GM19025 (cell line): Measurements from ENCODE around the gene SPECC1L.
"Not testable (repeated sequence)": the region's sequence is repeated elsewhere in the genome, so short reads cannot be mapped to it uniquely, and the experiment has no call there.

Experiments used
- ATAC-seq: cut with Tn5 transposase; IDR thresholded peaks from one replicate; pipeline ENCODE4 v1.9.1; 2021; ENCODE audit warnings: mild to moderate bottlenecking, low read depth, moderate library complexity; ENCODE audit not compliant: unreplicated experiment

SPECC1L gene, protein sequence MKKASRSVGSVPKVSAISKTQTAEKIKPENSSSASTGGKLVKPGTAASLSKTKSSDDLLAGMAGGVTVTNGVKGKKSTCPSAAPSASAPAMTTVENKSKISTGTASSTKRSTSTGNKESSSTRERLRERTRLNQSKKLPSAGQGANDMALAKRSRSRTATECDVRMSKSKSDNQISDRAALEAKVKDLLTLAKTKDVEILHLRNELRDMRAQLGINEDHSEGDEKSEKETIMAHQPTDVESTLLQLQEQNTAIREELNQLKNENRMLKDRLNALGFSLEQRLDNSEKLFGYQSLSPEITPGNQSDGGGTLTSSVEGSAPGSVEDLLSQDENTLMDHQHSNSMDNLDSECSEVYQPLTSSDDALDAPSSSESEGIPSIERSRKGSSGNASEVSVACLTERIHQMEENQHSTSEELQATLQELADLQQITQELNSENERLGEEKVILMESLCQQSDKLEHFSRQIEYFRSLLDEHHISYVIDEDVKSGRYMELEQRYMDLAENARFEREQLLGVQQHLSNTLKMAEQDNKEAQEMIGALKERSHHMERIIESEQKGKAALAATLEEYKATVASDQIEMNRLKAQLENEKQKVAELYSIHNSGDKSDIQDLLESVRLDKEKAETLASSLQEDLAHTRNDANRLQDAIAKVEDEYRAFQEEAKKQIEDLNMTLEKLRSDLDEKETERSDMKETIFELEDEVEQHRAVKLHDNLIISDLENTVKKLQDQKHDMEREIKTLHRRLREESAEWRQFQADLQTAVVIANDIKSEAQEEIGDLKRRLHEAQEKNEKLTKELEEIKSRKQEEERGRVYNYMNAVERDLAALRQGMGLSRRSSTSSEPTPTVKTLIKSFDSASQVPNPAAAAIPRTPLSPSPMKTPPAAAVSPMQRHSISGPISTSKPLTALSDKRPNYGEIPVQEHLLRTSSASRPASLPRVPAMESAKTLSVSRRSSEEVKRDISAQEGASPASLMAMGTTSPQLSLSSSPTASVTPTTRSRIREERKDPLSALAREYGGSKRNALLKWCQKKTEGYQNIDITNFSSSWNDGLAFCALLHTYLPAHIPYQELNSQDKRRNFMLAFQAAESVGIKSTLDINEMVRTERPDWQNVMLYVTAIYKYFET

DNA sequence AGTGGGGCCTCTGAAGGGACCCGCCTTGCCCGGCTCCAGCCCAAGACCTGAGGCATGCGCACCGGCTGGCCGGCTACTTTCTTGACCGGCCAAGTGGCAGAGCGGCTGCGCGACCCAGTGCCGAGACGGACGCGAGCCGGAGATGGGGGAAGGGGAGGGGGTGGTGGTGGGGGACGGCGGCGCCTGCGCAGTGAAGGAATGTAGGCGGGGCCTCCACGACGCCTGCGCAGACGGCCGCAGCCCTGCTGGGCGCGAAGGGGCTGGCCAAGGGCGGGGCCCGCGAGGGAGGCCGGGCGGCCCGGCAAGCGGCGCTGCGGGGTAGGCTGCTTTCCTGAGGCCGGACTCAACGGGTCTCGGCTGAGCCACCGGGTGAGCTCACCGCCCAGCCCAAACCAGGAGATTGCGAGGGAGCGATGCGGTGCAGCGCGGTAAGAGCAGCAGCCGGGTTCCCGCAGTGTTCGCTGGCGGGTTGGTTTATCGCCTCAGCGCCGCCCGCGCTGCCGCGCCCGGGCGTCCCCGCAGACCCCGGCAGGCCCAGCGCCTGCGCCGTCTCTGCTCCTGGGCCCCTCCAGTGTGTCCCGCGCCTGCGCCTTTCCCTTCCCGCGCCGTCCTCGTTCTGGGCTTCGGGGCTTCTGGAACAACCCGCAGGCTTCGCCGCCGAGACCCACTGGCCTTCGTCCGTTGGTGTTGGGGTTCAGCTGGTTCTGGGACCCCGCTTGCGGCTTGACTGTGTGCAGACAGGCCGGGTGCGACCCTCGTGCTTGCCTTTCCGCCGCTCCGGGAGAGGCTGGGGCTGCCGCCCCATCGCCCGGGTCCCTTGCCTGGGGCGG lies at the start of gene SPECC1L:
SPECC1L (plus strand) TSS at position 276 of the 830 bp plus-strand sequence. CDS start 31,401 bp downstream, outside the sequence.
- peak; percentile 82 for ATAC-seq

DNA sequence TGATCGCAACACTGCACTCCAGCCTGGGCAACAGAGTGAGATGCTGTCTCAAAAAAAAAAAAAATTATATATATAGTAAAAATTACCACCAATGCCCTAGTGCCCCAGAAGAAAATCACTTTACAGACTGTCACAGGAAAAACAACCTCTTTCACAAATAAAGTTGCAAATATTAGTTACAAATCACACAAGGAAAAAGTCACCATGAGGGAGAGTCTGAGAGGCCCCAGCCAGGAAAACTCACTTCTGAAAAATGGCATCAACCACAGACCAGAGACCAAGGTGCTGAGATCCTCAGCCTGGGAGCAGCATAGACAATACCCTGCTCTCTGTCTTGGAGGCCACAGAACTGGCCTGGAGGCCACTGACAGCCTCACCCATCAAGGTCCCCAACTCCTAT lies 46.2 kb upstream of the SPECC1L start:
- no peak for ATAC-seq

DNA sequence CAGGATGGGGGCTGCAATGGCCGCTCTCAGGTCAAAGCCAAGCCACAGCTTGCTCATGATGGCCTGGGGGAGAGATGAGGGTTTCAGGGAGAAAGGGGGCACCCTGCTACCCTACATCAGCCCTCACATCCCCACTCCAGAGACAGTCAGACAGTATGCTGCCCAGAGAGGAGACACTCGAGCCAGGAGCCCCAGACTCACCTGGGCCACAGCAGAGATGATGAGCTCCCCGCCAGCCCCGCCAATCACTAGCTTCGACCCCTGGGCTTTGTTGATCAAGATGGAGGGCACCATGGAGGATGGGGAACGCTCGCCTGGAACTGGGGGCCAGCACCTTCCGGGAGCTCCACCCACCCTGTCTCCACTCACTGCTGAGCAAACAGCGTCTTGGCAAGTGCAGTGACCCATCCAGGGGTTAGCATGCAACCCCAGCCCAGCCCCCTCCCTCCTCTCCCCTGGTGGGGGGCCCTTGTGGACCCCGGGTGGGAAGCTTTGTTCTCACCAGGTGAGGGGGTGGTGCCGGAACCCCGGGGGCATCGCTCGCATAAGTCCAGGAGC lies 45.5 kb upstream of the SPECC1L start:
- ATAC-seq: no peak

DNA sequence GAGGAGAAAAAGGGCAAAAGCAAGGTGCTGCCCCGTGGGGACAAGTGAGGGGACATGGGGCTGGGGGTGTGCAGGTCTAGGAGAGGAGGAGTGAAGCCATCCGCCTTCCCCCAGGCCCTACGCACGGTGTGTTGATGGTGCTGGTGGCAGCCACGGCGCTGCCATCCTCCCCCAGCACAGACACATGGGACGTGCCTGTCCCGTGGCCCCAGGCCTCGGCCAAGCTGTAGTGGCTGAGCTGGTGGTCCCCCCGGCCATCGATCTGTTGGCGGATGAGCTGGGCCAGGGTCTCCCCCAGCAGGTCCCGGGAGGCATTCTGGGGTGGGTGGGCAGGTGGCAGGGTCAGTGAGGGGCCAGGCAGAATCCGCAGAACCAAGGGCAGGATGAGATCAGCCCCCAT lies 44.7 kb upstream of the SPECC1L start:
- no peak for ATAC-seq

DNA sequence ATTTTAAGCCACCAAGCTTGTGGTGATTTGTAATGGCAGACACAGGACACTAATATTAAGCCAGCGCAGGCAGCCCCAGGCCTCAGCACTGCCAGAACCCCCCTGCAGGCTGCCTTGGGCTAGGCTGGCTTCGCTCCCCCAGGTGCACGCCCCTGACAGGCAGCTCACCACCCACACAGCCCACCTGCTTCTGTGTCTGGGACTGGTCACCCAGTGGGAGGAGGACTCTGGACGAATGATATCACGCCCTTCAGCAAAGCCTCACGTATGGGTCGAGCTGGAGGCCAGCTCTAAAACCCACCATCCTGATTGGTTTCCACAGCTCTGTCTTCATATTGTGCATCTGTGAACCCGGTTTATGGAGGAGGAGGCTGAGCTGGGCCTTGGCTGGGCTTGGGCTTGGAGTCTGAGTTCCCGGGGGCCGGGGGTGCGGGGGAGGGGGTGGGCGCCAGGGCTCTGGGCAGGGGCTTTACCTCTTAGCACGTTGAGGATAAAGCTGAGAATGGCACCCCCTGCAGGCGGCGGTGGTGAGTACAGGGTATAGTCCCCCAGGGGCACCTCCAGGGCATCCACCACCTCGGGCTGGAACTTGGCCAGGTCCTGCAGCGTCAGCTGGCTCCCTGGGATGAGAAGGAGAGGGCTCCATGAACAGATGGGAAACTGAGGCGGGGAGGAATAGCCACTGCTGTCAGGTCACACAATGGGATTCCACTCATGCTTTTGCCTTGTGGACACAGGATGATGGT lies 39.5 kb upstream of the SPECC1L start:
- no peak for ATAC-seq

DNA sequence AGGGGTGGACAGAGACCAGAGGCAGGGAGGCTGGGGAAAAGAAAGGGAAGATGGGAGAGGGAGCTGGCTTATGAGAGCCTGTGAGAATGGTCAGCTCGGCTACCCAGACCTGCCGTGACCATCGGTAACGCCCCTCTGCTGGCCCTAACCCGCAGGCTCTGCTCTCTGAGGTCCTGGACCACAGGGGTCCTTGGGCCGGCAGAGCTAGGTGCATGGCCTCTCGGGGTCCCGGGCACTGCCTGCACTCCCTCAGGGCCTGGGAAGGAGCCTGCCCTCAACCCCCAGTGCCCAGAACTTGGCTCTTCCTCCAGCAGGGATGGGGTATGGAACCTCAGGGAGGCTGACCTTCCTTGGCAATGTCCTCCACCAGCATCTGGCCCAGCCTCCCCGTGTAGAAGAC lies 38.9 kb upstream of the SPECC1L start:
- ATAC-seq: no peak

DNA sequence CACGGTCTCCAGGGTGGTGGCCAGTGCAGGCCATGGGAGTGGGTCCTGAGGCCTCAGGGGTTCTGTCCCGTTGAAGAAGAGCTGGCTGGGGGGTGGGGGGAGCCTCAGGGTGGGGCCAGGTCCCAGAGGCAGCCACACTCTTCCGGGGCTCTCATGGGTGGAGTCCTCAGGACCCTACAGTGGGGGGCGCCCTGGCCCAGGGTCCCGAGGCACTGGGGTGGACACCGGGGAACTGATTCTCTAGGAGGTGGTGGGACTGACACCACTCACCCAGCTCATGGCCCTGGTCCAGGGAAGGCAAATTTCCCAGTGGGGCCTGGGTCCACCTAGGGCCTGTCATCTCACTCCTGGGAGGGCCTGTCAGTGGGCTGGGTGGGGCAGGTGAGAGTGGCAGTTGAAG lies 38.5 kb upstream of the SPECC1L start:
- ATAC-seq: no peak

DNA sequence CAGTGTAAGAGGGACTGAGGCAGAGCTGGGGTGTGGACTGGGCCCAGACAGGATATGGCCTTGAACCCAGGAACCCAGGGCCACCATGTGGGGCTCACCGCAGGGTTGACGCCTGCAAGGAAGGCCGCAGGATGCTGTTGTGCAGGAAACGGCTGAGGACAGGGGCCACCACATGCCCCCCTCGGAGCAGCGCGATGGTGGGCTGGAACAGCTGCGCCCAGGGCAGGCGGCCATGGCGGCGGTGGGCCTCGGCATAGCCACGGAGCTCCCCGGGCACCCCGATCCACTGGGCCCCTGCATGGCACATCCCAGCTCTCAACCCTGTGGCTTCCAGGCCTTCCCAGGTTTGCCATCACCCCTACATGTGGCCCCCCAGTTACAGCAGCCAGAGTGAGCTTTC lies 37.9 kb upstream of the SPECC1L start:
- no peak for ATAC-seq

DNA sequence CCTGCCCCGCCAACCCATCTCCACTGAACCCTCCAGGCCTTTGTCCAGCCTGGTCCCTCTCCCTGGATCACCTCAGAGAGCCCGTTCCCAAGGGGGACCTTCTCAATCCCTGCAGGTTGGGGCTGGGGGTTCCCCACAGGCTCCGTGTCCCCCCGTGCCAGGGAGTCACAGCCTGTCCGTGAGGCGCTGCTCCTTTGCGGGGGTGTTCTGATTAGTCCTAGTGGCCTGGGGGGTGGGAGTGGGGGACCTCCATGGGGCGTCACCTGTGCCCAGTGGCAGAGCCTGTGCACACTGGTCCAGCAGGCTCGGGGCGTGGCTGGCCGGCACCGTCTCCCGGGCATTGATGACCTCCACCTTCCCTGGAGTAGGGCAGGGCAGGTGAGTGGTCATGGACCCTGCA lies 37.4 kb upstream of the SPECC1L start:
- no peak for ATAC-seq

DNA sequence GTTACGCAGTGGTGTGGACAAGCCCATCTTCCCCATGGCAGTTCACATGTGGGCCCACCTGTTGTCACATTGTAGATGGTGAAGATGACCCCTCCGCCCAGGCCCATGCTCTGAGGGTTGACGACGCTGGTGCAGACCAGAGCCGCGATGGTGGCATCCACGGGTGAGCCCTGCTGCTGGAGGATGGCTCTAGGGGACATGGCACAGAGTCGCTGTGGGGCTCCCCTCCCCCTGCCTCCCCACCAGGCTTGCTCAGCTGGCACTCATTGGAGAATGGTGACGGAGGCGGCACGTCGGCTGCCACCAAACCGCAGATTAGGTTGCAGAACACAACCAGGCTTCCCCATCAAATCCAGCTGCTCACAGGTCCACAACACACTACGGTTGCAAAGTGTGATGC lies 36.8 kb upstream of the SPECC1L start:
- ATAC-seq: no peak

DNA sequence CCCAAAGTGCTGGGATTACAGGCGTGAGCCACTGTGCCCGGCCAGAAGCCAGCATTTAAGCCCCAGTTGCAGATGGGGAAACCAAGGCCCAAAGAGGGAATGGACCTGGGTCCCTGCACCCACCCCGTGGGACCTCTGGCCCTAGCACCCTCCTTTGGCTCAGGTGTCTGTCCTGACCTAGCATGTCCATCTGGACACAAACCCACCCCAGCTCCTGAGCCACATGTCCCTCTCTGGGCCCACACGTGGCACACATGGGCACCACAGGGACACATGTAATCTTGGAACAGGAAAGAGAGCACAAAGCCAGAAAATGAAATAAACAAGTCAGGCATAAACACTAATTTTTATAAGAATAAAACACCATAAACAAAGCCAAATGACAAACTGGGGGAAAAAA lies 35.3 kb upstream of the SPECC1L start:
- no peak for ATAC-seq

DNA sequence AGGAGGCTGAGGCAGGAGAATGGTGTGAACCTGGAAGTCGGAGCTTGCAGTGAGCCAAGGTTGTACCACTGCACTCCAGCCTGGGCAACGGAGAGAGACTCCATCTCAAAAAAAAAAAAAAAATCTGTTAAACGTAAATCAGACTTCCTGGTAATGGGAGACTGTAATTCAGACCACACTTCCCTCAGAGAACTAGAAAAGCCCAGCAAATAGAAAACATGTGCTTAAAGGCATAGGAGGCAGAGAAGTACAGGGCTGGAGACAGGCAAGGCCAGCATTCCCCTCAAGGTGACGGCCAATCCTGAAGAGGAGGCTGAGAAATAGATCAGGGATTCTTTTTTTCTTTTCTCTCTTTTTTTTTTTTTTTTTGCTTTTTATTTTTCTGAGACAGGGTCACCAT lies 34.0 kb upstream of the SPECC1L start:
- ATAC-seq: no peak

DNA sequence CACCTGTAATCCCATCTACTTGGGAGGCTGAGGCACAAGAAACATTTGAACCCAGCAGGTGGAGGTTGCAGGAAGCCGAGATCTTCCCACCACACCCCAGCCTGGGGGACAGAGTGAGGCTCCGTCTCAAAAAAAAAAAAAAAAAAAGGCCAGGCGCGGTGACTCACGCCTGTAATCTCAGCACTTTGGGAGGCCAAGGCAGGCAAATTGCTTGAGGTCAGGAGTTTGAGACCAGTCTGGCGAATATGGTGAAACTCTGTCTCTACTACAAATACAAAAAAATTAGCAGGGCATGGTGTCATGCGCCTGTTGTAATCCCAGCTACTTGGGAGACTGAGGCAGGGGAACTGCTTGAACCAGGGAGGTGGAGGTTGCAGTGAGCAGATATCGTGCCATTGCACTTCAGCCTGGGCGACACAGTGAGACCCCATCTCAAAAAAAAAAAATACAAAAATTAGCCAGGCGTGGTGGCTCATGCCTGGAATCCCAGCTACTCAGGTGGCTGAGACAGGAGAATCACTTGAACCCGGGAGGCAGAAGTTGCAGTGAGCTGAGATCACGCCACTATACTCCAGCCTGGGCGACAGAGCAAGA lies 32.4 kb upstream of the SPECC1L start:
- ATAC-seq: not testable (repeated sequence)

DNA sequence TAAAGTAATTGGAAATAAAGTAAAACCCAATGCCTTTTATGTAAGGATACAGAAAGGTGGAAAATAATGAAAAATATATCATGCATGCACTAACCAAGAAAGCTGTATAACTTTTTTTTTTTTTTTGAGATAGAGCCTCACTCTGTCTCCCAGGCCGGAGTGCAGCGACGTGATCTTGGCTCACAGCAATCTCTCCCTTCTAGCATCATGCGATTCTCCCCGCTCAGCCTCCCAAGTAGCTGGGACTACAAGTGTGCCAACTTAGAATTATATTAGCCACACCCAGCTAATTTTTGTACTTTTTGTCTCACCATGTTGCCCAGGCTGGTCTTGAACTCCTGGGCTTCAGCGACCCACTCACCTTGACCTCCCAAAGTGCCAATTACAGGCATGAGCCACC lies 30.2 kb upstream of the SPECC1L start:
- no peak for ATAC-seq

DNA sequence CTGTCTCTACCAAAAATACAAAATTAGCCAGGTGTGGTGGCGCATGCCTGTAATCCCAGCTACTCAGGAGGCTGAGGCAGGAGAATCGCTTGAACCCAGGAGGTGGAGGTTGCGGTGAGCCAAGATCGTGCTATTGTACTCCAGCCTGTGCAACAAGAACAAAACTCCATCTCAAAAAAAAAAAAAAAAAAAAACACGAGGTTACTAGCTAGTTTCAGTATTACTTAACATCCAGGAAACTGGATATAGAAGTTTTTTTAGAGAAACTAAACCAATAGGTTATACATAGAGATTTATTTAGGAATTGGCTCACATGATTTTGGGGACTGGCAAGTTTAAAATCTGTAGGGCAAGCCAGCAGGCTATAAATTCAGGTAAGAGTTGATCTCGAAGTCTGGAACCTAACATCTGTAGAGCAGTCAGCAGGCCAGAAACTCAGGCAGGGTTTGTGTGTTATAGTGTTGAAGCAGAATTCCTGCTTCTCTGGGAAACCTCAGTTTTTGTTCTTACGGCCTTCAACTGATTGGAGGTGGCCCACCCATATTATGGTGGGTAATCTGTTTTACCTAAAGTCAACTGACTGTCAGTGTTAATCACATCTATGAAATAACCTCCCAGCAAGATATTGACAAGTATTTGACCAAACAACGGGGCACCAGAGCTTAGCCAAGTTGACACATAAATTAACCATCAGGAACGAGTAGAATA lies 29.5 kb upstream of the SPECC1L start:
- ATAC-seq: not testable (repeated sequence)

DNA sequence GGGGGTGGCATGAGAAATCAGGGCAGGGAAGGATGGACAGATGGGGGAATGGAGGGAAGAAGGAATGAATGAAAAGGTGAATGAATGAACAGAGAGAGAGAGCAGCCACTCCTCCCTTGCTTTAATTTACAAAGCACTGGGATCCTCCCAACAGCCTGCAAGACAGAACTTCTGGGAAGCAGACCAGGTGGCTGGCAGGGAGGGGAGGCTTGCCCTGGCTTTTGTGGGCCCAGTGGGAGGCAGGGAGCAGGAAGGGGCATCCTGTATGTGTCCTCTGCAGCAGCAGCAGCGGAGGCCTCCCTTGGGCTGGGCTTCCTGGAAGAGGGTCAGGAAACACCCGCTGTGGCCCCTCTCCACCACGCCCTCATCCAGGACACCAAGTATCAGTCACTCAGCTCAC lies 27.2 kb upstream of the SPECC1L start:
- not testable (repeated sequence) for ATAC-seq

DNA sequence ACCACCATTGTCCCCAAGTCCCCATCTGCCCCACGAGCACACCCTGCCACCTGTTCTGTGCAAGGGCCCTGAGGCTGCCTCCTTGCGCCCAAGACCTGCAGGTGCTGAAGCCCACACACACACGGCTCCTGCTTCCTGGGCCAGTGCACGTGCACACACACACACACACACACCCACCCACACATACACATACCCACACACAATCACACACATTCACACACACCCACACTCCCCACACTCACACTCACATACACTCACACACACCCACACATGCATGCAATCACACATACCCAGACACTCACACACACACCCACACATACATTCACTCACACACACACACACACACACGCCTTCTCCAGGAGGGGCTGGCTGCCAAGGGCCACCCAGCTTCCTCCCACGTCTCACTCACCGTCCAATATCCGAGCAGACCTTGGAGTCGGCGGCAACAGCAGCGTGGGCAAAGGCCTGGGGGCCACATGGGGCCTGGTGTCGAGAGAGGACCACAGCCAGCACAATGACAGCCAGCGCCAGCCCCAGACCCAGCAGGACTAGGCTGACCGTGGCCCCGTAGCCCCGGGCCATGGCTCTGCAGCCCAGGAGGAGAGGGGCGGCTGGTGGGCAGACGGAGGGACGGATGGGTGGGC lies 26.4 kb upstream of the SPECC1L start:
- no peak for ATAC-seq

DNA sequence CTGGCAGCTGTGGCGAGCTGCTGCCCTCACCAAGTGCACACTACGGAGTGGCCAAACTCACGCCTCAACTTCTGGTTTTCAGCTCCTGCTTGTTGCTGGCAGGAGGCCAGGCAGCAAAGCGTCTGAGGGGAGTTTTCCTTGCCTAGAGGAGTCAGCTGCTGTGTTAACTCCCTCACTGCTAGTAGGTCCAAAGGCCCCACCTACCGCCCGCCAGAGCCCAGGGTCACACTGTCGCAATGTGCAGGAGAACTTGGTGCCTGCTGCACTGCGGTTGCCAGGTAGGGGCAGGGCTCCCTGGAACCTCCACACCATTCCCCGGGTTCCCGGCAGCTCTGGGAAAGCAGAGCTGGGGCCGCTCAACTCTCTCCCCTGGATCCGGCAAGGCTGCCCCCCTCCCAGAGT lies 25.6 kb upstream of the SPECC1L start, which contains the start of gene GGT5:
GGT5 (minus strand) TSS at position 53 of the 402 bp plus-strand sequence. CDS start 357 bp downstream, outside the sequence.
- ATAC-seq: not testable (repeated sequence)
